ENCODE measurements around the gene C13orf42.

Gene C13orf42

DNA sequence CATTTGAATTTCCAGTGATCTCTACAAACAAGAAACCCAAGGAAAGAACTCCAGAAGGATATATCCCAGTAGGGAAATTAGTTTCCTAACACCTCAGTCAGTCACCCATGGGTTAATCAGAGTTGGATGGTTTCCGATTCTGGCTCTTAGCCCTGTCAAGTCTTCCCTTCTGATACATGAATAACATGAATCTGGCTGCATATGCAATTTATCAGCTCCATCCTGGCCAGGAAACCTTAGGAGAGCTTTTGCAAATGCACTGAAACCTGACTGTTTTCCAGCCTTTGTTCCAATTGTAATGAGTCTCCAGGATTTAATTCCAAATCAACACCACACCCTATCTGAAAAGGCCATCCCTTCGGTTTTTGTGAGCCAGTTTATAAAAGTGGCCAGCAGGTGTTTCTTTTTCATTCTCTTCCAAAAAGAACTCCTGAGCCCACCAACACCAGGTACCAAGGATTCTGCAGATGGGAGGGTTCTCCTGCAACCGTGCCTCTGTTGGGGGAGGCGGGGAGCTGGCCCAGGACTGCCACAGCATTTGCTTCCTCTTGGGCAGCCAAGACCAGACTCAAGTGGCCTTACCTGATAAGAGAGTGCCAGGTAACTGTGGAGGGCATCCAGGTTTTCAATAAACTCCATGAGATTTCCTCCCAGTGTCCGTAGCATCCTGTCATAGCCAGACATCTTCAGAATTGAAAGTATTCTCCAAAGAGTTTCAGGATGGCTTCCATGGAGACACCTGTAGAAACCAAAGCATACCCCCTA, 77.5 kb downstream of the C13orf42 start:
- DNase-seq (ENCODE audit: low spot score), result no peak

GRCh38 chr13:51032831-51033230, 78.2 kb downstream of the C13orf42 start:
- DNase-seq (ENCODE audit: low spot score), result no peak

Data from CD4-positive, alpha-beta T cell treated with Interleukin-2 at 100 ng/mL for 4 hours (primary cell).